HG03520 (cell line): ENCODE measurements around the gene CCNT1.
"Not testable (repeated sequence)": the region's sequence is repeated elsewhere in the genome, so short reads cannot be mapped to it uniquely, and the experiment has no call there.

ENCODE experiments used
- ATAC-seq: cut with Tn5 transposase; IDR thresholded peaks from one replicate; pipeline ENCODE4 v1.9.1; 2021; ENCODE audit warnings: mild to moderate bottlenecking, moderate library complexity; ENCODE audit not compliant: unreplicated experiment

Gene CCNT1

GRCh38 chr12:48691826-48692487, 24.6 kb downstream of the CCNT1 start:
- ATAC-seq: no peak

GRCh38 chr12:48690990-48691389, 25.5 kb downstream of the CCNT1 start:
- ATAC-seq: no peak

- no peak for ATAC-seq
Observed at GRCh38 chr12:48690436-48690835, 26.1 kb downstream of the CCNT1 start.

- no peak for ATAC-seq
Observed at GRCh38 chr12:48688836-48689235, 27.7 kb downstream of the CCNT1 start.

- ATAC-seq: no peak
Observed at GRCh38 chr12:48687592-48687991, 28.9 kb downstream of the CCNT1 start.

- ATAC-seq: no peak
Observed at GRCh38 chr12:48686615-48687334, 29.7 kb downstream of the CCNT1 start.

- no peak for ATAC-seq
Observed at GRCh38 chr12:48686037-48686595, 30.4 kb downstream of the CCNT1 start.

- ATAC-seq: no peak
Observed at GRCh38 chr12:48683534-48683933, 33.0 kb downstream of the CCNT1 start.

GRCh38 chr12:48682927-48683326, 33.6 kb downstream of the CCNT1 start:
- ATAC-seq: no peak

GRCh38 chr12:48682533-48682905, 34.0 kb downstream of the CCNT1 start:
- ATAC-seq: not testable (repeated sequence)

- ATAC-seq: peak; percentile 98
Observed at GRCh38 chr12:48681710-48682532, 34.6 kb downstream of the CCNT1 start, which contains the start of gene KANSL2. Gene KANSL2, minus strand, starts transcription at chr12:48682238. Its CDS starts 606 bp downstream, at chr12:48681632.

- no peak for ATAC-seq
Observed at GRCh38 chr12:48681399-48681709, 35.2 kb downstream of the CCNT1 start.

- ATAC-seq: no peak
Observed at GRCh38 chr12:48680861-48681260, 35.6 kb downstream of the CCNT1 start.

- no peak for ATAC-seq
Observed at GRCh38 chr12:48678551-48679185, 37.8 kb downstream of the CCNT1 start.

GRCh38 chr12:48671231-48671856, 45.2 kb downstream of the CCNT1 start:
- no peak for ATAC-seq

GRCh38 chr12:48668996-48669395, 47.5 kb downstream of the CCNT1 start:
- no peak for ATAC-seq

- ATAC-seq: no peak
Observed at GRCh38 chr12:48659863-48660262, 56.6 kb downstream of the CCNT1 start.

GRCh38 chr12:48651681-48652080, 64.8 kb downstream of the CCNT1 start:
- ATAC-seq: no peak

GRCh38 chr12:48645354-48645753, 71.2 kb downstream of the CCNT1 start:
- not testable (repeated sequence) for ATAC-seq

GRCh38 chr12:48643011-48643410, 73.5 kb downstream of the CCNT1 start:
- ATAC-seq: no peak
